Psoas muscle (tissue), 8 donors: ENCODE results near the gene PHETA1. TPM values are rescaled to one million over a fixed set of nuclear protein-coding genes. Genes with fewer than 3 reads are reported as not detected.
"Not testable (repeated sequence)": the region's sequence is repeated elsewhere in the genome, so short reads cannot be mapped to it uniquely, and the experiment has no call there.

ENCODE experiments used
- ATAC-seq, 4 donors: fragments of 200-7000 bp; cut with Tn5 transposase; one replicate each; pipeline ENCODE4 v1.9.1; 2020; ENCODE audit warnings: moderate library complexity in 3 of 4, mild to moderate bottlenecking in 2 of 4
- DNase-seq, 2 donors: peaks; one replicate each; pipeline ENCODE4 v3.0.0-alpha.2; 2020
- H3K27ac ChIP-seq: fragments of 200-600 bp; one replicate; pipeline ENCODE4 v1.8.0; 2022
- H3K27me3 ChIP-seq, 3 donors: fragments of 200-600 bp in 1 of 3; one replicate each; pipeline versions ENCODE4 v1.6.1 to v1.8.0; 2013 to 2022; ENCODE audit warnings: low read length in 2 of 3, mild to moderate bottlenecking in 2 of 3, moderate library complexity in 1 of 3; ENCODE audit not compliant: insufficient read depth in 3 of 3
- H3K36me3 ChIP-seq, 2 donors: fragments of 200-600 bp in 1 of 2; one replicate each; pipeline versions ENCODE4 v1.6.1 to v1.8.0; 2013 to 2022; ENCODE audit warnings: low read depth in 1 of 2, mild to moderate bottlenecking in 1 of 2, moderate library complexity in 1 of 2; ENCODE audit not compliant: insufficient read depth in 1 of 2
- H3K4me1 ChIP-seq: fragments of 200-600 bp; one replicate; pipeline ENCODE4 v1.8.0; 2022
- H3K4me3 ChIP-seq: fragments of 200-600 bp; one replicate; pipeline ENCODE4 v1.8.0; 2022; ENCODE audit warnings: mild to moderate bottlenecking
- H3K9me3 ChIP-seq: fragments of 200-600 bp; one replicate; pipeline ENCODE4 v1.8.0; 2022
- CTCF ChIP-seq: fragments of 200-600 bp; IDR thresholded peaks from one replicate; pipeline ENCODE4 v1.8.0; 2022; ENCODE audit warnings: antibody characterized with exemption
- WGBS, 3 donors: extraction: QIAGEN DNeasy Blood & Tissue Kit; methylation state at CpG; one replicate each; pipeline versions ENCODE4 v1.1.6 to v1.1.7; 2013; 5-methylcytosine and 5-hydroxymethylcytosine counted together
- intact Hi-C, 2 donors: fragments of 100-400 bp; cut with DNase I; formaldehyde crosslinking; loops; one replicate each; pipeline versions ENCODE4 v1.11.0 to v1.14.2; 2022
- polyA plus RNA-seq, 3 donors: library from polyadenylated mRNA; stranded (reverse); fragments of 200-250 nt; gene quantifications; one replicate each; pipeline ENCODE4 v1.2.3, GENCODE V29; 2013
- total RNA-seq, 4 donors: library from RNA; stranded (reverse); fragmentation: NEBNext Ultra II Directional in 2 of 4; extraction: Animal tissue kit (Norgen Biotek cat#: 25700) in 2 of 4; gene quantifications; one replicate each; pipeline versions ENCODE4 v1.2.1 to v1.2.4, GENCODE V29; 2021 to 2023
- donor health status: healthy with polysubstance abuse.
- donor health status: DM: no; HTN: no; CAD: no; lungs with moderate emphysema.
- donor health status: Bipolar disorder and iron deficiency.
- donor health status: healthy.
- donor health status: DM: yes; HTN: yes; CAD: no.
- donor health status: DM: no; HTN: no; CAD: no.
- donor health status: DM: no; HTN: no; CAD: no.
- donor health status: DM: yes; HTN: yes; CAD: no.

Gene PHETA1
- total and polyA plus RNA-seq, 7 donors = 5.3 to 19.9 (median 7.0) TPM

DNA sequence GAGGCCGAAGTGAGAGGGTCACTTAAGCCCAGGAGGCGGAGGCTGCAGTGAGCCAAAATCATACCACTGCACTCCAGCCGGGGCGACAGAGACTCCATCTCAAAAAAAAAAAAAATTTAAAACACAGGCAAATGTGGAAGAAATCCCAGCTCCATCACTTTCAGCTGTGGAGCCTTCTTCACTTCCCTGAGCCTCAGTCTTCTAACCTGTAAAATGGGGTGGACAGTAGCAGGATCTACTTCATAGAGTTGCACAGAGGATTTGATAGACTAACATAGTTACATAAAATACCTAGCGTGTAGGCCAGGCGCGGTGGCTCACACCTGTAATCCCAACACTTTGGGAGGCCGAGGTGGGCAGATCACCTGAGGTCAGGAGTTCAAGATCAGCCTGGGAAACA is 26.5 kb downstream of the PHETA1 start:
- no peaks in the 10 kb centered on the region for H3K4me1 ChIP-seq
- intact Hi-C loops = no loop called here
- H3K36me3 ChIP-seq = no peaks in the 10 kb centered on the region
- H3K4me3 ChIP-seq = no peak overlapping the region
- ATAC-seq = no peak
- H3K27me3 ChIP-seq = peaks cover 0 to 2% (median 0%) of the 10 kb centered on the region in 3 donors
- no peak overlapping the region for H3K27ac ChIP-seq
- TF ChIP-seq CTCF = no peak
- H3K9me3 ChIP-seq = no peaks in the 10 kb centered on the region
- 91 to 95% (median 94%) methylated on average over 8 of the region's 8 CpGs for WGBS, 3 donors
- no peak for DNase-seq

DNA sequence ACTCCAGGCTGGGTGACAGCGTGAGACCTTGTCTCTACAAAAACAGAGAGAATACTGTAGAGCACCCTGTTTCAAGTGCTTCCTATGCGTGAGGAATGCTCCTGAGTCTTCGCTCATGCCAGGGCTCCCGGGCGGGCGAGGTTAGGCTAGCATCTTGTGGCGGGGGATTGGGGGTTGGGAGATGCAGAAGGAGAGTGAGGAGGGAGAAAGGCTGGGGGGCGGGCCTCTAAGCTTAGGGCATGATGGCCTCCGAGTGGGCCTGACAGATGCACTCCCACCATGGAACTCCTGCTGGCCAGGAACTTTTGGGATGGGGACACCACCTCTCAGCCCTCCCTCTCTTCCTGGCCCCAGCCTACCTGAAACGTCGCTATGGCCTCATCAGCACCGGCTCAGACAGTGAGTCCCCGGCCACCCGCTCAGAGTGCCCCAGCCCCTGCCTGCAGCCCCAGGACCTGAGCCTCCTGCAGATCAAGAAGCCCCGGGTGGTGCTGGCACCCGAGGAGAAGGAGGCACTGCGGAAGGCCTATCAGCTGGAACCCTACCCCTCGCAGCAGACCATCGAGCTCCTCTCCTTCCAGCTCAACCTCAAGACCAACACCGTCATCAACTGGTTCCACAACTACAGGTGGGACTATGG is 27.3 kb downstream of the PHETA1 start:
- no peak for TF ChIP-seq CTCF
- Histone ChIP-seq H3K27me3 (no peaks in the 10 kb centered on the region), H3K27ac (no peak overlapping the region), H3K4me1 (no peaks in the 10 kb centered on the region), H3K36me3 (no peaks in the 10 kb centered on the region), H3K4me3 (no peak overlapping the region), H3K9me3 (no peaks in the 10 kb centered on the region)
- WGBS, 3 donors = 80 to 83% (median 81%) methylated on average over 18 to 20 of the region's 20 CpGs
- DNase-seq (no peak), ATAC-seq (no peak)
- intact Hi-C loops = no loop called here

GRCh38 chr12:111340680-111341079 is 28.2 kb downstream of the PHETA1 start:
- intact Hi-C loops, H3K4me1 ChIP-seq, H3K27ac ChIP-seq, H3K27me3 ChIP-seq, H3K36me3 ChIP-seq, ATAC-seq, H3K4me3 ChIP-seq, DNase-seq, H3K9me3 ChIP-seq: not testable (repeated sequence)
- 75 to 77% (median 75%) methylated on average over 8 of the region's 8 CpGs for WGBS, 3 donors

DNA sequence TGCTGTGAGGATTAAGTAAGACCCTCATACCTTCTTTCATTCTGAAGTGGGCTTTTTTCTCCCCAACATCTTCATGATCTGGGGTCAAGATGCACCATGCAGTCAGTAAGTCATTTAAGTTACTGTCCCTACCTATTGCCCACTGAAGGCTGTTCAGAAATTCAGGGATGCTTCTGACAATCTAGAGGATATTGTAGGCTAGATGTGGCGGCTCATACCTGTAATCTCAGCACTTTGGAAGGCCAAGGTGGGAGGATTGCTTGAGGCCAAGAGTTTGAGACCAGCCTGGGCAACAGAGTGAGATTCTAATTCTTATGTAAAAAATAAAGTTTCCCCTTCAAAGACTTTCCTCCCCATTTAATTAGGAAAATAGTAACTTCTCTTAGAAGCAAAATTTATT is 28.7 kb downstream of the PHETA1 start:
- intact Hi-C loops = no loop called here
- Histone ChIP-seq H3K36me3 (no peaks in the 10 kb centered on the region), H3K4me3 (no peak overlapping the region), H3K27me3 (no peaks in the 10 kb centered on the region), H3K9me3 (no peaks in the 10 kb centered on the region), H3K27ac (no peak overlapping the region), H3K4me1 (no peaks in the 10 kb centered on the region)
- TF ChIP-seq CTCF = no peak
- ATAC-seq = no peak
- WGBS, 3 donors = 78 to 89% (median 88%) methylated on average over 1 of the region's 1 CpG
- DNase-seq = no peak

DNA sequence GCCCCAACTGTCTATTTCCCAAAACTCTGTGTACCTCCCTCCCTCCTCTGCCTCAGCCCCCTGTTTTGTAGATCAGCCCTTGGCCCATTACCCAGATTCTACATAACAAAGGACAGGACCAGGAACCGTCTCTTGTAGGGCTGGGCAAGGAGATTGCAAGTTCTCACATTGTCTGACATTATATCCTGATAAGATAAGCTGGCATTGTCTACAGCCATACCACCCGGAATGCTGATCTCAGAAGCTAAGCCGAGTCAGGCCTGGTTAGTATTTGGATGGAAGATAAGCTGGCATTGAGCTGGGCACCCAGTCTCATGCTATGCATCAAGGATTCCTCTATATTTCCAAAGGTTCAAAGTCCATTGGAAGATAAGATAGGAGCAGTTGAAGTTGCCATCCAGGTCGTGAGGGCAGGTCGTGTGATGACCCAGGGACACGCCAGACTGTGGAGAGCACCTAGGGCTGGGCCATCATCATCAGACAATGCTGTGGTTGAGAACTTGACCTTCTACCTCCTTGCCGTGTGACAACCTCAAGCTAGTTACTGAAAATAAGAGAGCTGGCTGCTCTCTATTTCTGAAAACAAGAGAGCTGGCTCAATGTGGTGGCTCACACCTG is 29.5 kb downstream of the PHETA1 start:
- TF ChIP-seq CTCF = no peak
- DNase-seq (no peak), ATAC-seq (no peak)
- no peak overlapping the region for H3K27ac ChIP-seq
- H3K9me3 ChIP-seq = no peaks in the 10 kb centered on the region
- WGBS, 3 donors = 77 to 79% (median 78%) methylated on average over 7 of the region's 7 CpGs
- H3K4me1 ChIP-seq = no peaks in the 10 kb centered on the region
- no peaks in the 10 kb centered on the region for H3K27me3 ChIP-seq
- intact Hi-C loops = no loop called here
- H3K36me3 ChIP-seq = no peaks in the 10 kb centered on the region
- H3K4me3 ChIP-seq = no peak overlapping the region
